ENCODE measurements around the gene TTI1. TPM values are rescaled to one million over a fixed set of nuclear protein-coding genes. Genes with fewer than 3 reads are reported as not detected.

Gene TTI1
- total and polyA plus RNA-seq, 9 of the 15 experiments (the other 6 are each of a cell fraction or from before 2014, with no cell fraction given), result 9.8 to 55.1 (median 39.4) TPM

DNA sequence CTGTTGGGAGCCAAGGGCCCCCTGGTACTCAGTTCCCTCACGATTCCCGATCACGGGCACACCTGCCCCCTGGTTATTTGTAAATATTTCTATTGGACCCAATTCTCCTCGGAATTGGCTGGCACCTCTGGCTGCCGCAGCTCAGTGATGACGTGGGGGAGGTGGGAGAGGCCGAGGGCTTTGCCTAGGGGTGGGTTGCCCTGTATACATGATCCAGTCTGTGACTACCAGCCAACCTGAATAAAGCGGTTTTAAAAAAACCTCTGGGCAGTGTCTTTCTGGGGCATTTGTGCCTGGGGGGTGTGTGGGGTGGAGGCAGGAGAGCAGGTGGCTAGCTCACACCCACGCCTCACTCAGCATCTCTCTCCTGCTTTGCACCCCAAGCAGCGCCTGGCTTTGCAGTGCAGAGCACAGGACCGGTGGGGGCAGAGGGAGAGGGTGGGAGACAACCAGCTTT lies 88.1 kb downstream of the TTI1 start:
- H3K36me3 ChIP-seq (ENCODE audit: control insufficient read depth, insufficient read depth, low read length), result no peaks in the 10 kb centered on the region
- no peak overlapping the region for H3K4me3 ChIP-seq
- H3K27me3 ChIP-seq (ENCODE audit: control insufficient read depth in 2 of 2, insufficient read depth in 2 of 2, low read length in 2 of 2), result peaks cover 9 to 48% of the 10 kb centered on the region in 2 experiments
- ChIA-PET POLR2A (interaction anchor here (1.0 to 1.1 kb wide), 2 partner anchors 13 to 16 kb away, joined by 3 to 4 read pairs; no protein-coding TSS in a partner anchor), CTCF (ENCODE audit: low intra/inter-chr PET ratio) (no interaction called here)
- in situ Hi-C loops (cut with MboI) (no loop called here), intact Hi-C loops (cut with micrococcal nuclease) (no loop called here)
- no peak for FAIRE-seq
- no TSS peak for BruUV-seq (replicated peaks)
- no peak for ATAC-seq
- TF ChIP-seq ZFP30 (CRISPR knock-in tag; IDR thresholded peaks at IDR 0.05; ENCODE audit: borderline replicate concordance) (no peak), ZNF57 (CRISPR knock-in tag; IDR thresholded peaks at IDR 0.05) (no peak)
- H2AFZ ChIP-seq (ENCODE audit: low read depth, low read length), result no peak overlapping the region
- no peak overlapping the region for H3K4me2 ChIP-seq (ENCODE audit: insufficient read depth, low read length)
- peak in 1 of 4 experiments; percentile 3 for DNase-seq (ENCODE audit: extremely low read depth in 1 of 4, low spot score in 3 of 4)
- no peaks in the 10 kb centered on the region for H3K79me2 ChIP-seq (ENCODE audit: control insufficient read depth, insufficient read depth, low read length)
- peaks cover 3 to 9% of the 10 kb centered on the region in 2 experiments; a peak in 4 of 5 replicates for H3K4me1 ChIP-seq (replicated peaks in 1 of 2; ENCODE audit: control insufficient read depth in 2 of 2, insufficient read depth in 2 of 2, low read length in 2 of 2)
- WGBS (ENCODE audit: insufficient coverage, low coverage, missing lambda C conversion rate), result 0% methylated on average over 11 of the region's 11 CpGs
- 0 out of 2 replicates have a peak, but pooled peaks cover 2% of the 10 kb centered on the region for H3K9me3 ChIP-seq (replicated peaks; ENCODE audit: control insufficient read depth, insufficient read depth, low read depth, low read length)
- no peak overlapping the region for H3K9ac ChIP-seq (ENCODE audit: insufficient read depth in 1 of 2, low read depth in 2 of 2, low read length in 2 of 2)
- no peaks in the 10 kb centered on the region for H4K20me1 ChIP-seq (replicated peaks; ENCODE audit: control insufficient read depth, insufficient read depth, low read length)
- H3K27ac ChIP-seq (ENCODE audit: extremely low read depth, low read depth, low read length), result no peak overlapping the region
- H3K9me1 ChIP-seq (ENCODE audit: control insufficient read depth, insufficient read depth, low read length), result no peaks in the 10 kb centered on the region

DNA sequence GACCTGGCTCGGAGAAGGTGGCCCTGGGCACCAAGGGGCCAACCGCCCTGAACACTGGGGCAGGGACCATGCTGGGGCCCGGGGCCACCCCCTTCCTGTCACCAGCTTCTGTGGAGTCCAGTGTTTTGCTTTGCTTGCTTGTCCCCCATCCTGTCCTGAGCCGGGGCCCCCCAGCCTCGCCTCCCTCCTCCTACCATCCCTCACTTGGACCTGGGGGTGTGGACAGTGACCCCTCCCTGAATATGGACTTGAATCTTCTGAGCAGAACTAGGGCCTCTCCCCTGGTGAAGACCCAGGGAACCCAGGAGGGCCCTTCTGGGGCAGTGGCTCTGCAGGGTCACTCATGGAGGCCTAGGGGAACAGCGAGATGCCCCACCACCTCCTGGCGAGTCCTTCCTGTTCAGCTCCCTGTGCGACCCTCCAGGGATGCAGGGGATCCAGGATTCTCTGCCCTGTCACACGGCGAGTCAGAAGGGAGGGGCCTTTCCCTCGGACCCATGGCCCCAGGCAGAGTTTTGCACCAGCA lies 88.7 kb downstream of the TTI1 start:
- H3K4me3 ChIP-seq, result no peak overlapping the region
- peaks cover 3 to 14% of the 10 kb centered on the region in 2 experiments; a peak in 4 of 5 replicates for H3K4me1 ChIP-seq (replicated peaks in 1 of 2; ENCODE audit: control insufficient read depth in 2 of 2, insufficient read depth in 2 of 2, low read length in 2 of 2)
- no peak overlapping the region for H3K9ac ChIP-seq (ENCODE audit: insufficient read depth in 1 of 2, low read depth in 2 of 2, low read length in 2 of 2)
- CTCF ChIA-PET (ENCODE audit: low intra/inter-chr PET ratio), result no interaction called here
- no peak overlapping the region for H2AFZ ChIP-seq (ENCODE audit: low read depth, low read length)
- TF ChIP-seq GATAD2B (IDR thresholded peaks at IDR 0.05; ENCODE audit: borderline replicate concordance), result no peak
- TF ChIP-seq SMAD3 (CRISPR knock-in tag; conservative IDR thresholded peaks at IDR 0.05), result no peak
- no peak for TF ChIP-seq ZNF431 (CRISPR knock-in tag; IDR thresholded peaks at IDR 0.05)
- no peak for TF ChIP-seq MEF2A (IDR thresholded peaks at IDR 0.05; ENCODE audit: control insufficient read depth, low read depth, low read length)
- POLR2A ChIA-PET, result interaction anchor here (1.0 kb wide), 1 partner anchor 14 kb away, joined by 3 read pairs; no protein-coding TSS in a partner anchor
- H3K9me1 ChIP-seq (ENCODE audit: control insufficient read depth, insufficient read depth, low read length), result no peaks in the 10 kb centered on the region
- H4K20me1 ChIP-seq (replicated peaks; ENCODE audit: control insufficient read depth, insufficient read depth, low read length), result no peaks in the 10 kb centered on the region
- DNase-seq (ENCODE audit: extremely low read depth in 1 of 4, low spot score in 3 of 4), result peak in 1 of 4 experiments; percentile 4
- no peak for FAIRE-seq
- H3K27ac ChIP-seq (ENCODE audit: extremely low read depth, low read depth, low read length), result no peak overlapping the region
- H3K9me3 ChIP-seq (replicated peaks; ENCODE audit: control insufficient read depth, insufficient read depth, low read depth, low read length), result 0 out of 2 replicates have a peak, but pooled peaks cover 2% of the 10 kb centered on the region
- peaks cover 9 to 49% of the 10 kb centered on the region in 2 experiments; a peak in 4 of 5 replicates for H3K27me3 ChIP-seq (ENCODE audit: control insufficient read depth in 2 of 2, insufficient read depth in 2 of 2, low read length in 2 of 2)
- intact Hi-C loops (cut with micrococcal nuclease), result no loop called here
- no TSS peak for BruUV-seq (replicated peaks)
- no peak for ATAC-seq
- no peaks in the 10 kb centered on the region for H3K36me3 ChIP-seq (ENCODE audit: control insufficient read depth, insufficient read depth, low read length)
- WGBS (ENCODE audit: insufficient coverage, low coverage, missing lambda C conversion rate), result 9% methylated on average over 10 of the region's 11 CpGs
- no peak overlapping the region for H3K4me2 ChIP-seq (ENCODE audit: insufficient read depth, low read length)
- no peaks in the 10 kb centered on the region for H3K79me2 ChIP-seq (ENCODE audit: control insufficient read depth, insufficient read depth, low read length)
- in situ Hi-C loops (cut with MboI), result no loop called here
